Transverse colon (tissue), 4 donors: ENCODE results near the gene PCCA. TPM values are rescaled to one million over a fixed set of nuclear protein-coding genes. Genes with fewer than 3 reads are reported as not detected.

Experiments
- DNase-seq: peaks from one replicate; pipeline ENCODE4 v3.0.0-alpha.2; 2019
- H3K27ac ChIP-seq, 4 donors: fragments of 200-600 bp; sonication (generic); 2 replicates each; pipeline ENCODE4 v1.5.1; 2016 to 2018; ENCODE audit warnings: inconsistent platforms in 4 of 4
- H3K27me3 ChIP-seq: fragments of 200-600 bp; sonication (generic); 2 replicates; pipeline ENCODE4 v1.5.1; 2017; ENCODE audit warnings: inconsistent platforms
- H3K36me3 ChIP-seq, 4 donors: fragments of 200-600 bp; sonication (generic); 2 replicates each; pipeline ENCODE4 v1.5.1; 2017 to 2019; ENCODE audit warnings: inconsistent platforms in 4 of 4
- H3K4me1 ChIP-seq, 4 donors: fragments of 200-600 bp; sonication (generic); 2 replicates each; pipeline ENCODE4 v1.5.1; 2017 to 2020; ENCODE audit warnings: inconsistent platforms in 4 of 4
- H3K4me3 ChIP-seq, 4 donors: fragments of 200-600 bp; sonication (generic); 1 replicate in 1 of 4; 2 replicates in 3 of 4; pipeline versions ENCODE4 v1.5.1 to v1.6.1; 2017 to 2019; ENCODE audit warnings: inconsistent platforms in 4 of 4
- H3K9me3 ChIP-seq, 2 donors: fragments of 200-600 bp; sonication (generic); 2 replicates each; pipeline ENCODE4 v1.5.1; 2017 to 2019; ENCODE audit warnings: inconsistent platforms in 2 of 2
- CTCF ChIP-seq, 5 experiments: fragments of 200-600 bp in 3 of 5; fragments of 450-650 bp in 2 of 5; sonication (generic) in 3 of 5; IDR thresholded peaks; 1 replicate in 2 of 5; 2 replicates in 3 of 5; pipeline ENCODE4 v1.5.1; 2016 to 2017; ENCODE audit warnings: antibody characterized with exemption in 5 of 5, inconsistent platforms in 3 of 5, mild to moderate bottlenecking in 2 of 5, moderate library complexity in 1 of 5
- EP300 ChIP-seq: sonication (generic); formaldehyde crosslinking; IDR thresholded peaks from one replicate; pipeline ENCODE4 v1.6.1; 2017; ENCODE audit warnings: antibody characterized with exemption, low read depth
- POLR2A ChIP-seq: fragments of 450-650 bp; IDR thresholded peaks from one replicate; pipeline ENCODE4 v1.6.1; 2016; ENCODE audit warnings: antibody characterized with exemption, mild to moderate bottlenecking, moderate library complexity
- POLR2AphosphoS5 ChIP-seq, 3 donors: sonication (generic); formaldehyde crosslinking; IDR thresholded peaks; one replicate each; pipeline ENCODE4 v1.6.1; 2016; ENCODE audit warnings: antibody characterized with exemption in 3 of 3
- WGBS, 2 donors: methylation state at CpG; one replicate each; pipeline ENCODE4 v1.1.5; 2018; ENCODE audit warnings: low coverage in 1 of 2; 5-methylcytosine and 5-hydroxymethylcytosine counted together
- in situ Hi-C, 4 donors: fragments of 200-750 bp; cut with MboI; loops; one replicate each; pipeline versions ENCODE4 v1.15.0 to v1.15.1; 2017; ENCODE audit warnings: low sequenced_read_pairs in 3 of 4, low pct_ligation_motif_present in 1 of 4, low pct_unique_long_range_greater_than_20kb in 1 of 4
- intact Hi-C: fragments of 100-400 bp; cut with DNase I; formaldehyde crosslinking; loops from one replicate; pipeline ENCODE4 v1.15.1; 2023; ENCODE audit warnings: low total_unique reads
- total RNA-seq, 4 donors: library from RNA; depleted of rRNA; stranded (reverse); fragments of >200 nt; gene quantifications; one replicate each; pipeline ENCODE4 v1.1.0, GENCODE V29; 2016

The PCCA gene
- total RNA-seq, 4 donors from 2014 or later = 13.1 to 87.8 (median 74.6) TPM

GRCh38 chr13:100433475-100433874 lies 344.6 kb downstream of the PCCA start:
- Histone ChIP-seq H3K27me3 (no peaks in the 10 kb centered on the region), H3K4me1 (peaks cover 0 to 34% (median 2%) of the 10 kb centered on the region in 4 donors), H3K27ac (peak overlapping the region in 3 of 4 donors; percentile 19 to 59 (median 30)), H3K9me3 (no peaks in the 10 kb centered on the region), H3K36me3 (no peaks in the 10 kb centered on the region), H3K4me3 (no peak overlapping the region)
- DNase-seq = no peak
- in situ Hi-C loops = no loop called here
- intact Hi-C loops = no loop called here
- TF ChIP-seq POLR2AphosphoS5 (IDR thresholded peaks at IDR 0.05) (no peak), POLR2A (no peak), EP300 (no peak), CTCF (IDR thresholded peaks at IDR 0.05) (no peak)

DNA sequence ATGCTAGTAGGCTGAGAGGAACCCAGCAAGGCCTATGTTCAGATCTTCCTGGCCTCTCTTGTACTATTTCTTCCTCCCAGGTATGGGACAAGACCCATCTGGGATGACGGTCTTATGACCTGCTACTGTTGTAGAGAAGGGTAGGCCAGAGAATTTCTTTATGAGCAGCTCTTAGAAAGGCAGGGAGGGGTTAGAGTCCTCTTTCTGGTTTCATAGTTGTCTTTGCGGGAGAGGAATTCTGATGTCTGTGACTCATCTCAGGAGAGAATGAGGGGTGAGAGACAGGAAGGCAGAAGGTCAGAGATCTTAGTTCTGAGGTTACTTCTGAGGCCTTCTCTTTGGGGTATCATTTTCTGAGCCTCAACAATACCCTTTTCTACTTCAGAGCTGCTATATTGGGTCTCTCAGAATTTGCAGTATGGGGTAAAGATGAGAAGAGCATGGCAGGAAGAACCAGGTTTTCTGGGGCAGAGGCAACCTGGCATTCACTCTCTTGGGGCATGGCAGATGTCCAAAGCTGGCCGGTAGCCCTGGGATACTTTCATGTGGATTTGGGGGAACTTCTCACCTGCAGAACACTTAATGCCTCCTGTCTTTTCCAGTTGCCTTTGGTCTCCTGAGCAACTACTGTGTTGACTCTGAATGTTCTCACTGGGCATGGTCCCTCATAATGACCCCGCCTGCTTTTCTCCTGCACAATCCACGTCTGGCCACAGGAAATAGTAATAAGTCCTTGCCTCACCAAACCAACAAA lies 345.3 kb downstream of the PCCA start:
- intact Hi-C loops = no loop called here

GRCh38 chr13:100436099-100436498 lies 347.2 kb downstream of the PCCA start:
- Histone ChIP-seq H3K4me3 (peak overlapping the region in 1 of 4 donors; percentile 2), H3K27ac (peak overlapping the region in 3 of 4 donors; percentile 26 to 60 (median 31)), H3K36me3 (no peaks in the 10 kb centered on the region), H3K9me3 (no peaks in the 10 kb centered on the region), H3K27me3 (no peaks in the 10 kb centered on the region), H3K4me1 (peaks cover 0 to 41% (median 2%) of the 10 kb centered on the region in 4 donors)
- WGBS, 2 donors = 63 to 84% methylated on average over 4 of the region's 4 CpGs
- intact Hi-C loops = no loop called here
- TF ChIP-seq EP300 (no peak), POLR2A (no peak), POLR2AphosphoS5 (IDR thresholded peaks at IDR 0.05) (no peak), CTCF (IDR thresholded peaks at IDR 0.05) (no peak)
- in situ Hi-C loops = no loop called here
- DNase-seq = peak; percentile 17

More for the DNA sequence above, 345.3 kb downstream of the PCCA start:
- Histone ChIP-seq H3K27ac (peak overlapping the region; percentile 19 to 59 (median 31)), H3K4me1 (peaks cover 0 to 34% (median 2%) of the 10 kb centered on the region in 4 donors), H3K9me3 (no peaks in the 10 kb centered on the region), H3K36me3 (no peaks in the 10 kb centered on the region), H3K4me3 (no peak overlapping the region), H3K27me3 (no peaks in the 10 kb centered on the region)
- 72 to 92% methylated on average over 2 to 5 of the region's 5 CpGs for WGBS, 2 donors
- in situ Hi-C loops = no loop called here
- DNase-seq = no peak
- TF ChIP-seq EP300 (no peak), POLR2AphosphoS5 (IDR thresholded peaks at IDR 0.05) (no peak), POLR2A (no peak), CTCF (IDR thresholded peaks at IDR 0.05) (no peak)

GRCh38 chr13:100438059-100438788 lies 349.3 kb downstream of the PCCA start:
- no peak for DNase-seq
- no peak overlapping the region for H3K4me3 ChIP-seq
- H3K9me3 ChIP-seq = no peaks in the 10 kb centered on the region
- H3K4me1 ChIP-seq = peaks cover 0 to 43% (median 2%) of the 10 kb centered on the region in 4 donors
- H3K36me3 ChIP-seq = no peaks in the 10 kb centered on the region
- intact Hi-C loops (no loop called here), in situ Hi-C loops (no loop called here)
- H3K27me3 ChIP-seq = no peaks in the 10 kb centered on the region
- TF ChIP-seq POLR2A (no peak), CTCF (IDR thresholded peaks at IDR 0.05) (no peak)
- 93 to 97% methylated on average over 5 to 6 of the region's 6 CpGs for WGBS, 2 donors
- no peak overlapping the region for H3K27ac ChIP-seq
